Psoas muscle (tissue), 8 donors: ENCODE results near the gene PARP8. TPM values are rescaled to one million over a fixed set of nuclear protein-coding genes. Genes with fewer than 3 reads are reported as not detected.

Experiments used
- ATAC-seq, 4 donors: fragments of 200-7000 bp; cut with Tn5 transposase; one replicate each; pipeline ENCODE4 v1.9.1; 2020; ENCODE audit warnings: moderate library complexity in 3 of 4, mild to moderate bottlenecking in 2 of 4
- DNase-seq, 2 donors: peaks; one replicate each; pipeline ENCODE4 v3.0.0-alpha.2; 2020
- H3K27ac ChIP-seq: fragments of 200-600 bp; one replicate; pipeline ENCODE4 v1.8.0; 2022
- H3K27me3 ChIP-seq, 3 donors: fragments of 200-600 bp in 1 of 3; one replicate each; pipeline versions ENCODE4 v1.6.1 to v1.8.0; 2013 to 2022; ENCODE audit warnings: low read length in 2 of 3, mild to moderate bottlenecking in 2 of 3, moderate library complexity in 1 of 3; ENCODE audit not compliant: insufficient read depth in 3 of 3
- H3K36me3 ChIP-seq, 2 donors: fragments of 200-600 bp in 1 of 2; one replicate each; pipeline versions ENCODE4 v1.6.1 to v1.8.0; 2013 to 2022; ENCODE audit warnings: low read depth in 1 of 2, mild to moderate bottlenecking in 1 of 2, moderate library complexity in 1 of 2; ENCODE audit not compliant: insufficient read depth in 1 of 2
- H3K4me1 ChIP-seq: fragments of 200-600 bp; one replicate; pipeline ENCODE4 v1.8.0; 2022
- H3K4me3 ChIP-seq: fragments of 200-600 bp; one replicate; pipeline ENCODE4 v1.8.0; 2022; ENCODE audit warnings: mild to moderate bottlenecking
- H3K9me3 ChIP-seq: fragments of 200-600 bp; one replicate; pipeline ENCODE4 v1.8.0; 2022
- WGBS, 3 donors: extraction: QIAGEN DNeasy Blood & Tissue Kit; methylation state at CpG; one replicate each; pipeline versions ENCODE4 v1.1.6 to v1.1.7; 2013; 5-methylcytosine and 5-hydroxymethylcytosine counted together
- intact Hi-C, 2 donors: fragments of 100-400 bp; cut with DNase I; formaldehyde crosslinking; loops; one replicate each; pipeline versions ENCODE4 v1.11.0 to v1.14.2; 2022
- polyA plus RNA-seq, 3 donors: library from polyadenylated mRNA; stranded (reverse); fragments of 200-250 nt; gene quantifications; one replicate each; pipeline ENCODE4 v1.2.3, GENCODE V29; 2013
- total RNA-seq, 4 donors: library from RNA; stranded (reverse); fragmentation: NEBNext Ultra II Directional in 2 of 4; extraction: Animal tissue kit (Norgen Biotek cat#: 25700) in 2 of 4; gene quantifications; one replicate each; pipeline versions ENCODE4 v1.2.1 to v1.2.4, GENCODE V29; 2021 to 2023
- TF ChIP-seq, protein P1 (sequence below): fragments of 200-600 bp; IDR thresholded peaks from one replicate; pipeline ENCODE4 v1.8.0; 2022; ENCODE audit warnings: antibody characterized with exemption
- donor health status: healthy with polysubstance abuse.
- donor health status: DM: no; HTN: no; CAD: no; lungs with moderate emphysema.
- donor health status: Bipolar disorder and iron deficiency.
- donor health status: healthy.
- donor health status: DM: yes; HTN: yes; CAD: no.
- donor health status: DM: no; HTN: no; CAD: no.
- donor health status: DM: no; HTN: no; CAD: no.
- donor health status: DM: yes; HTN: yes; CAD: no.

Gene PARP8
- total and polyA plus RNA-seq, 7 donors, result 0.52 to 4.7 (median 1.5) TPM

- H3K27ac ChIP-seq, result no peak overlapping the region
- no peaks in the 10 kb centered on the region for H3K4me1 ChIP-seq
- ATAC-seq, result no peak
- TF ChIP-seq, protein P1, sequence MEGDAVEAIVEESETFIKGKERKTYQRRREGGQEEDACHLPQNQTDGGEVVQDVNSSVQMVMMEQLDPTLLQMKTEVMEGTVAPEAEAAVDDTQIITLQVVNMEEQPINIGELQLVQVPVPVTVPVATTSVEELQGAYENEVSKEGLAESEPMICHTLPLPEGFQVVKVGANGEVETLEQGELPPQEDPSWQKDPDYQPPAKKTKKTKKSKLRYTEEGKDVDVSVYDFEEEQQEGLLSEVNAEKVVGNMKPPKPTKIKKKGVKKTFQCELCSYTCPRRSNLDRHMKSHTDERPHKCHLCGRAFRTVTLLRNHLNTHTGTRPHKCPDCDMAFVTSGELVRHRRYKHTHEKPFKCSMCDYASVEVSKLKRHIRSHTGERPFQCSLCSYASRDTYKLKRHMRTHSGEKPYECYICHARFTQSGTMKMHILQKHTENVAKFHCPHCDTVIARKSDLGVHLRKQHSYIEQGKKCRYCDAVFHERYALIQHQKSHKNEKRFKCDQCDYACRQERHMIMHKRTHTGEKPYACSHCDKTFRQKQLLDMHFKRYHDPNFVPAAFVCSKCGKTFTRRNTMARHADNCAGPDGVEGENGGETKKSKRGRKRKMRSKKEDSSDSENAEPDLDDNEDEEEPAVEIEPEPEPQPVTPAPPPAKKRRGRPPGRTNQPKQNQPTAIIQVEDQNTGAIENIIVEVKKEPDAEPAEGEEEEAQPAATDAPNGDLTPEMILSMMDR, result no peak
- no peak overlapping the region for H3K4me3 ChIP-seq
- no peak for DNase-seq
- no peaks in the 10 kb centered on the region for H3K27me3 ChIP-seq
- WGBS, 3 donors, result 49 to 54% (median 53%) methylated on average over 2 of the region's 2 CpGs
- intact Hi-C loops, result no loop called here
- H3K36me3 ChIP-seq, result no peaks in the 10 kb centered on the region
- H3K9me3 ChIP-seq, result no peaks in the 10 kb centered on the region
These were observed 198.0 kb downstream of the PARP8 start for GRCh38 chr5:50864466-50864865.

DNA sequence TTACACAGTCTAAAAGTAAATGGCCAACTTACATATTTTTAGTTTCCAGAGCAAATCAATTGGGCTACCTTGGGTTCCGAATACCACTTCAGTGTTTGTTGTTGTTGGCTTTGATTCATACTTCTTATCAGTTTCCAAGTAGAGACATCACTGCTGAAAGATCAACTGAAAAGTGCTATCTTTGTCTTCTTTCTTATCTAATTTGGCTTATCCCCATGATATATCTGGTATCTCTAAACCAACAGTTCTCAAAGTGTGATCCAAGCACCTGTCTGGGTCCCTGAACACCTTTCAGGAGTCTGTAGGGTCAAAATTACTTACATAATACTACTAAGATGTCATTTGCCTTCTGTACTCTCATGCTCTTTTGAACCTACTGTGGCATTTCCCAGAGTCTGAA, 200.0 kb downstream of the PARP8 start:
- WGBS, 3 donors, result 74 to 84% (median 74%) methylated on average over 1 of the region's 1 CpG

DNA sequence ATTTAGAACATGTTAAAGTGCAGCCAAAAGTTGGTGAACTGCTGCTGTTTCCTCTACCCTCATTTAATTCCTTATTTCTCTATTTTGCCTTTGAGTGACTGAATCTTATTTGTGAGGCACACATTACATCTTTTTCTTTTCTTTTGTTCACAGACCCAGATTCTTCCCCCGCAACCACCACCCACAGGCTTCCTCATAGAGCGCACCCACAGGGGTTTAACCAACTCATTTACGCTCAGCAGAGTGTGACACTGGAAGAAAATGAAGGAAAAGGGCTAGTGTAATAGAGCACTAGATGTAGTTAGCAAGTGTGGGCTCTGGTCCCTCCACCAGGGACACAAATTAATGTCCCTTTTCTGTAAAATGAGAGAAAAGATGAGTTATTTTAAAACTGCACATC, 200.7 kb downstream of the PARP8 start:
- intact Hi-C loops, result no loop called here
- TF ChIP-seq, protein P1, result no peak
- H3K27ac ChIP-seq, result no peak overlapping the region
- H3K36me3 ChIP-seq, result no peaks in the 10 kb centered on the region
- H3K4me3 ChIP-seq, result no peak overlapping the region
- H3K9me3 ChIP-seq, result no peaks in the 10 kb centered on the region
- H3K27me3 ChIP-seq, result no peaks in the 10 kb centered on the region
- ATAC-seq (no peak), DNase-seq (no peak)
- 75 to 95% (median 82%) methylated on average over 3 of the region's 3 CpGs for WGBS, 3 donors
- no peaks in the 10 kb centered on the region for H3K4me1 ChIP-seq

More for the DNA sequence above, 200.0 kb downstream of the PARP8 start:
- Histone ChIP-seq H3K4me1 (no peaks in the 10 kb centered on the region), H3K9me3 (no peaks in the 10 kb centered on the region), H3K27me3 (no peaks in the 10 kb centered on the region), H3K36me3 (no peaks in the 10 kb centered on the region), H3K27ac (no peak overlapping the region), H3K4me3 (no peak overlapping the region)
- no peak for DNase-seq
- TF ChIP-seq, protein P1, result no peak
- intact Hi-C loops, result no loop called here
- ATAC-seq, result no peak

- ATAC-seq (no peak), DNase-seq (no peak)
- 58 to 59% (median 58%) methylated on average over 2 of the region's 2 CpGs for WGBS, 3 donors
- H3K36me3 ChIP-seq, result no peaks in the 10 kb centered on the region
- H3K4me3 ChIP-seq, result no peak overlapping the region
- H3K27ac ChIP-seq, result no peak overlapping the region
- peaks cover 0 to 3% (median 0%) of the 10 kb centered on the region in 3 donors for H3K27me3 ChIP-seq
- H3K9me3 ChIP-seq, result no peaks in the 10 kb centered on the region
- H3K4me1 ChIP-seq, result no peaks in the 10 kb centered on the region
- intact Hi-C loops, result no loop called here
- TF ChIP-seq, protein P1, result no peak
These were observed 207.3 kb downstream of the PARP8 start for GRCh38 chr5:50873595-50874277.
